Neural progenitor cell (in vitro differentiated cells): ENCODE data around the gene PPP2R2B. TPM values are rescaled to one million over a fixed set of nuclear protein-coding genes. Genes with fewer than 3 reads are reported as not detected.

ENCODE experiments used
- DNase-seq: peaks from one replicate; pipeline ENCODE4 v3.0.0-alpha.2; 2016; ENCODE audit warnings: low spot score
- H2AFZ ChIP-seq: fragments of 200-600 bp; sonication (generic); replicated peaks from 2 replicates; pipeline ENCODE4 v1.6.1; 2016; ENCODE audit warnings: antibody characterized with exemption
- H3F3A ChIP-seq: fragments of 200-600 bp; sonication (generic); 2 replicates; pipeline ENCODE4 v1.6.1; 2016; ENCODE audit warnings: antibody characterized with exemption, low read depth
- H3K27ac ChIP-seq: fragments of 200-600 bp; sonication (generic); 2 replicates; pipeline ENCODE4 v1.5.1; 2016; ENCODE audit warnings: mild to moderate bottlenecking
- H3K27me3 ChIP-seq: fragments of 200-600 bp; sonication (generic); 2 replicates; pipeline ENCODE4 v1.6.1; 2016; ENCODE audit warnings: mild to moderate bottlenecking, moderate library complexity
- H3K36me3 ChIP-seq: fragments of 200-600 bp; sonication (generic); 2 replicates; pipeline ENCODE4 v1.5.1; 2016
- H3K4me1 ChIP-seq: fragments of 200-600 bp; sonication (generic); 2 replicates; pipeline ENCODE4 v1.6.1; 2016; ENCODE audit warnings: mixed run types
- H3K4me2 ChIP-seq: fragments of 200-600 bp; sonication (generic); 2 replicates; pipeline ENCODE4 v1.6.1; 2016
- H3K4me3 ChIP-seq: fragments of 200-600 bp; sonication (generic); 2 replicates; pipeline ENCODE4 v1.5.1; 2016
- H3K79me2 ChIP-seq: fragments of 200-600 bp; sonication (generic); 2 replicates; pipeline ENCODE4 v1.6.1; 2016; ENCODE audit warnings: low read depth
- H3K9ac ChIP-seq: fragments of 200-600 bp; sonication (generic); 2 replicates; pipeline ENCODE4 v1.6.1; 2016
- H3K9me3 ChIP-seq: fragments of 200-600 bp; sonication (generic); 2 replicates; pipeline ENCODE4 v1.5.1; 2016; ENCODE audit warnings: low read depth
- H4K20me1 ChIP-seq: fragments of 200-600 bp; sonication (generic); 2 replicates; pipeline ENCODE4 v1.6.1; 2016; ENCODE audit warnings: low read depth
- H3K27ac Mint-ChIP-seq: 3 replicates; pipeline ENCODE4 v1.8.0; 2021; ENCODE audit warnings: mixed read lengths
- H3K27me3 Mint-ChIP-seq: 2 replicates; pipeline ENCODE4 v1.8.0; 2022; ENCODE audit warnings: low read depth, mild to moderate bottlenecking, inconsistent platforms, moderate library complexity, mixed read lengths; ENCODE audit not compliant: insufficient read depth
- H3K36me3 Mint-ChIP-seq: 3 replicates; pipeline ENCODE4 v1.8.0; 2021; ENCODE audit warnings: mixed read lengths
- H3K4me1 Mint-ChIP-seq: 3 replicates; pipeline ENCODE4 v1.8.0; 2021; ENCODE audit warnings: mixed read lengths
- H3K4me3 Mint-ChIP-seq: 3 replicates; pipeline ENCODE4 v1.8.0; 2021; ENCODE audit warnings: mild to moderate bottlenecking, moderate library complexity, mixed read lengths
- H3K9me3 Mint-ChIP-seq: 3 replicates; pipeline ENCODE4 v1.8.0; 2020; ENCODE audit warnings: mixed read lengths
- EZH2 ChIP-seq: fragments of 200-600 bp; sonication (generic); IDR thresholded peaks from 2 replicates; pipeline ENCODE4 v1.6.1; 2017; ENCODE audit warnings: antibody characterized with exemption, mild to moderate bottlenecking, moderate library complexity
- EZH2phosphoT487 ChIP-seq: fragments of 200-600 bp; sonication (generic); IDR thresholded peaks from 2 replicates; pipeline ENCODE4 v1.6.1; 2017; ENCODE audit warnings: antibody characterized with exemption
- total RNA-seq: library from RNA; depleted of rRNA; stranded (reverse); fragments of >200 nt; gene quantifications from 2 replicates; pipeline ENCODE4 v1.2.3, GENCODE V29; 2015; ENCODE audit warnings: low replicate concordance
- TF ChIP-seq, protein P1 (sequence below): fragments of 200-600 bp; sonication (generic); IDR thresholded peaks from 2 replicates; pipeline ENCODE4 v1.5.1; 2017; ENCODE audit warnings: antibody characterized with exemption, mild to moderate bottlenecking

PPP2R2B gene
- total RNA-seq, 1 donor from 2014 or later = 26.6 TPM

DNA sequence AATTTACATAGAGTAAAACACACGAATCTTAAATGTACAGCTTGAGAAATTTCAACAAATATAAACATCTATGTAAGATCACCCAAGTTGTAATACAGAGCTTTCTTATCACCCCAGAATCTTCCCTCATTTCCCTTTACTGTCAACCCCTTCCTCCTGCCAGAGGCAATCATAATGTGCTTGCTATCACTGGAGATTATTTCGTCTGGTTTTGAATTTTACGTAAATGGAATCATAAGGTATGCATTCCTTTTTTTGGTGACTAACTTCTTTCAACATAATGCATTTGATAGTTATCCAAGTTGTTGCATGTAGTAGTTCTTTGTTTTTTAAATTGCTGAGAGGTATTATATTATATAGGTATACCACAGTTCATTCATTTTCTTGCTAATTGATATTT is 325.1 kb downstream of the PPP2R2B start:
- no peak overlapping the region for H3K4me3 Mint-ChIP-seq
- Histone ChIP-seq H3K9me3 (no peaks in the 10 kb centered on the region), H3K9ac (no peak overlapping the region), H3K79me2 (no peaks in the 10 kb centered on the region), H4K20me1 (no peaks in the 10 kb centered on the region), H3F3A (no peaks in the 10 kb centered on the region), H3K27ac (no peak overlapping the region), H3K36me3 (no peaks in the 10 kb centered on the region), H3K4me2 (no peak overlapping the region), H3K4me1 (no peaks in the 10 kb centered on the region), H3K27me3 (no peaks in the 10 kb centered on the region), H2AFZ (no peak overlapping the region), H3K4me3 (no peak overlapping the region)
- TF ChIP-seq, protein P1, sequence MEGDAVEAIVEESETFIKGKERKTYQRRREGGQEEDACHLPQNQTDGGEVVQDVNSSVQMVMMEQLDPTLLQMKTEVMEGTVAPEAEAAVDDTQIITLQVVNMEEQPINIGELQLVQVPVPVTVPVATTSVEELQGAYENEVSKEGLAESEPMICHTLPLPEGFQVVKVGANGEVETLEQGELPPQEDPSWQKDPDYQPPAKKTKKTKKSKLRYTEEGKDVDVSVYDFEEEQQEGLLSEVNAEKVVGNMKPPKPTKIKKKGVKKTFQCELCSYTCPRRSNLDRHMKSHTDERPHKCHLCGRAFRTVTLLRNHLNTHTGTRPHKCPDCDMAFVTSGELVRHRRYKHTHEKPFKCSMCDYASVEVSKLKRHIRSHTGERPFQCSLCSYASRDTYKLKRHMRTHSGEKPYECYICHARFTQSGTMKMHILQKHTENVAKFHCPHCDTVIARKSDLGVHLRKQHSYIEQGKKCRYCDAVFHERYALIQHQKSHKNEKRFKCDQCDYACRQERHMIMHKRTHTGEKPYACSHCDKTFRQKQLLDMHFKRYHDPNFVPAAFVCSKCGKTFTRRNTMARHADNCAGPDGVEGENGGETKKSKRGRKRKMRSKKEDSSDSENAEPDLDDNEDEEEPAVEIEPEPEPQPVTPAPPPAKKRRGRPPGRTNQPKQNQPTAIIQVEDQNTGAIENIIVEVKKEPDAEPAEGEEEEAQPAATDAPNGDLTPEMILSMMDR = no peak
- TF ChIP-seq EZH2phosphoT487 = no peak
- H3K27me3 Mint-ChIP-seq = peaks cover 2% of the 10 kb centered on the region
- no peak for DNase-seq
- peaks cover 11% of the 10 kb centered on the region for H3K9me3 Mint-ChIP-seq
- H3K4me1 Mint-ChIP-seq = no peaks in the 10 kb centered on the region
- no peak overlapping the region for H3K27ac Mint-ChIP-seq
- H3K36me3 Mint-ChIP-seq = no peaks in the 10 kb centered on the region

DNA sequence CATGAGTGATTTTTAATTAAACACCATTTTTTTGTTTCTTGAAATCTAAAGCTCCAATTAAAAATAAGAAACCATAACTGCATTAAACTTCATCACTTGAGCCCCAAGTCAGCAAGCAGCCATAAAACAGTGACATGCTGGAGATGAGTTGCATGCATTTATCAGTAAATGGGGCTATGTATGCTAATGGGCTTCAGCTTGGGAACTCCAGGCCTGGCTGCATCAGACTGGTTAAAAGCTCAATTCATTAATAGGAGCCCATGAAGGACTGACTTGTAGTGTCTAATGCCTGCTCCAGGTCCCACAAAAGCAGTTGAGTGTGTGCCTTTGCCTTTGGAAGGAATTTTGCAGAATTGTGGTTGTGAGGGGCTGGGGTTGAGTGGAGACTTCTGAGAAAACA is 328.9 kb downstream of the PPP2R2B start:
- Mint-ChIP-seq H3K27me3 (peaks cover 2% of the 10 kb centered on the region), H3K4me3 (no peak overlapping the region), H3K9me3 (no peaks in the 10 kb centered on the region), H3K4me1 (no peaks in the 10 kb centered on the region), H3K27ac (no peak overlapping the region), H3K36me3 (no peaks in the 10 kb centered on the region)
- no peaks in the 10 kb centered on the region for H3K36me3 ChIP-seq
- no peak for DNase-seq
- H3K4me1 ChIP-seq = no peaks in the 10 kb centered on the region
- no peaks in the 10 kb centered on the region for H3K9me3 ChIP-seq
- no peak overlapping the region for H3K9ac ChIP-seq
- no peak overlapping the region for H3K4me3 ChIP-seq
- H3K27ac ChIP-seq = no peak overlapping the region
- no peaks in the 10 kb centered on the region for H3K27me3 ChIP-seq
- H3K4me2 ChIP-seq = no peak overlapping the region
- no peaks in the 10 kb centered on the region for H3K79me2 ChIP-seq
- H4K20me1 ChIP-seq = no peaks in the 10 kb centered on the region
- no peak for TF ChIP-seq EZH2
- TF ChIP-seq EZH2phosphoT487 = no peak
- TF ChIP-seq, protein P1 = no peak
- H3F3A ChIP-seq = no peaks in the 10 kb centered on the region
- no peak overlapping the region for H2AFZ ChIP-seq

DNA sequence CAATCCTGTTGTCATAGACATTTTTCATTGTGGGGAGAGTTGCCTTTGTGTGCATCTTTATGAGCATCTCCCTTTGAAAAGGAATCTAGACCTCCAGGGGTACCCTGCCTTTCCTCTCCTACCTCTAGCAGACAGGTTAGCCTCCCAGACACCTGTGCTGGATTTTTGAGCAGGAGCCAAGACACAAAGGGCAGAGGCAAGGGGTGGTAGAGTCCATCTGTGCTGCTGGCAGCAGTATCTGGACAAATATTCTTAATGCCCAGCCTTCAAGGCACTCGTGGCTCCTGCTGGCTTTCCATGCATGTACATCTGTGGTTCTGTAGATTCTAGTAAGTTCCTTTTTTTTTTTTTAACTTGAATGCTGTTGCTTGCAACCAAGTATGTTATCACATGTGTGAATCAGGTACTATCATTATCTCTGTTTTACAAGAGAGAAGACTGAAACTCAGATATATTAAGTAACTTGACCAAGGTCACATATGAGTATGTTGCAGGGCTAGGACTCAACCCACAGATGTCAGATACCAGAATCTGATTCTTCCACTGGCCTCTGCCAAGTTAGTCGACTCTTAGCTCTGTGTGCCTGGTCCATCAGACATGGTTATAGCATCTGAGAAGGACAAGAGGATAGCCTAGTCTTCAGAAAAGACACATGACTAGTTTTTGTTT is 329.6 kb downstream of the PPP2R2B start:
- Histone ChIP-seq H4K20me1 (no peaks in the 10 kb centered on the region), H3K27me3 (no peaks in the 10 kb centered on the region), H3K79me2 (no peaks in the 10 kb centered on the region), H3K9me3 (no peaks in the 10 kb centered on the region), H2AFZ (no peak overlapping the region), H3K4me1 (no peaks in the 10 kb centered on the region), H3F3A (no peaks in the 10 kb centered on the region), H3K27ac (no peak overlapping the region), H3K36me3 (no peaks in the 10 kb centered on the region), H3K9ac (no peak overlapping the region), H3K4me3 (no peak overlapping the region), H3K4me2 (no peak overlapping the region)
- no peak overlapping the region for H3K4me3 Mint-ChIP-seq
- peaks cover 2% of the 10 kb centered on the region for H3K27me3 Mint-ChIP-seq
- H3K36me3 Mint-ChIP-seq = no peaks in the 10 kb centered on the region
- no peaks in the 10 kb centered on the region for H3K9me3 Mint-ChIP-seq
- no peaks in the 10 kb centered on the region for H3K4me1 Mint-ChIP-seq
- TF ChIP-seq EZH2phosphoT487 (no peak), EZH2 (no peak)
- TF ChIP-seq, protein P1 = no peak
- DNase-seq = no peak
- no peak overlapping the region for H3K27ac Mint-ChIP-seq
